Measurements from ENCODE around the gene CDC6. TPM values are rescaled to one million over a fixed set of nuclear protein-coding genes. Genes with fewer than 3 reads are reported as not detected.

Gene CDC6
- total and polyA plus RNA-seq, 2 of the 8 experiments (the other 6 are each of a cell fraction or from before 2014, with no cell fraction given): 50.5 to 140 TPM

DNA sequence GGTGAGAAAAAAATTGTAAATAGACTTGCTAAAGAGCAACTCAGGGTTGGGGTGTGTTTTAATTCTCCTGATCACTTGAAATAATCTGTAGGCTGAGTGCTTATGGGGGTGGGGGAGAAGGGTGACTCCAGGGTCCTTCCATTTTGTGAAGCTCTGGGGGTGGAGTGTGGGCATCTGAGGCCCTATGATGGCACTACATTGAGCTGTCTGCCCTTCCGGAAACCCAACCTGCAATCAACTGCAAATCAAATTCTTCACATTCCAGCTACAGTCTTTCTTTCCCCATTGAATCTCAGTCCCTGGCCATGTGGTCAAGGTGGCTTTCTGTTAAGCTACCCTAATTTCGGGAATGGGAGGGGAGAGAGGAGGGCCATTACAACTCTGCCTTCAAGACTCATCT lies 6.0 kb upstream of the CDC6 start (continued):
- no peak for TF ChIP-seq CBX8 (IDR thresholded peaks at IDR 0.05; ENCODE audit: borderline replicate concordance, low read depth, low read length)
- no peak for TF ChIP-seq KDM1A (IDR thresholded peaks at IDR 0.05; ENCODE audit: borderline replicate concordance, low read length)
- no peak for TF ChIP-seq CEBPB (IDR thresholded peaks at IDR 0.05; ENCODE audit: low read depth, low read length)
- TF ChIP-seq RNF2 (IDR thresholded peaks at IDR 0.05; ENCODE audit: borderline replicate concordance, low read depth, low read length, missing control alignments, poor library complexity, severe bottlenecking): no peak
